Chondrocyte (in vitro differentiated cells): ENCODE data around the gene AHSG. TPM values are rescaled to one million over a fixed set of nuclear protein-coding genes. Genes with fewer than 3 reads are reported as not detected.

Experiments
- DNase-seq: peaks from one replicate; pipeline ENCODE4 v3.0.0; 2021; ENCODE audit warnings: mixed read lengths, low spot score
- H3K27ac Mint-ChIP-seq: one replicate; pipeline ENCODE4 v1.8.0; 2021; ENCODE audit warnings: mild to moderate bottlenecking, moderate library complexity, mixed read lengths; ENCODE audit not compliant: unreplicated experiment
- H3K27me3 Mint-ChIP-seq: 2 replicates; pipeline ENCODE4 v1.8.0; 2021; ENCODE audit warnings: low read depth, mixed read lengths
- H3K36me3 Mint-ChIP-seq: 2 replicates; pipeline ENCODE4 v1.8.0; 2021; ENCODE audit warnings: low read depth, mixed read lengths
- H3K4me1 Mint-ChIP-seq: 2 replicates; pipeline ENCODE4 v1.8.0; 2021; ENCODE audit warnings: low read depth, mild to moderate bottlenecking, mixed read lengths
- H3K4me3 Mint-ChIP-seq: one replicate; pipeline ENCODE4 v1.8.0; 2021; ENCODE audit warnings: mild to moderate bottlenecking, moderate library complexity, mixed read lengths; ENCODE audit not compliant: unreplicated experiment
- H3K9me3 Mint-ChIP-seq: 2 replicates; pipeline ENCODE4 v1.8.0; 2021; ENCODE audit warnings: low read depth, mixed read lengths
- CTCF ChIP-seq: fragments of 200-600 bp; sonication (generic); IDR thresholded peaks from 2 replicates; pipeline ENCODE4 v1.5.0; 2021; ENCODE audit warnings: antibody characterized with exemption, mild to moderate bottlenecking, moderate library complexity
- total RNA-seq: library from RNA; stranded (reverse); gene quantifications from 3 replicates; pipeline ENCODE4 v1.2.1, GENCODE V29; 2021

The AHSG gene
- total RNA-seq, 1 donor from 2014 or later, result not detected

GRCh38 chr3:186614597-186615483 is 2.0 kb downstream of the AHSG start:
- Mint-ChIP-seq H3K27ac (peak overlapping the region; percentile 52), H3K36me3 (no peaks in the 10 kb centered on the region), H3K27me3 (peaks cover 9% of the 10 kb centered on the region), H3K9me3 (no peaks in the 10 kb centered on the region), H3K4me3 (no peak overlapping the region), H3K4me1 (peaks cover 38% of the 10 kb centered on the region)
- TF ChIP-seq CTCF, result peak; percentile 97
- DNase-seq, result no peak

GRCh38 chr3:186616299-186616617 is 3.4 kb downstream of the AHSG start:
- DNase-seq, result no peak
- Mint-ChIP-seq H3K4me1 (peaks cover 38% of the 10 kb centered on the region), H3K27ac (no peak overlapping the region), H3K36me3 (no peaks in the 10 kb centered on the region), H3K9me3 (no peaks in the 10 kb centered on the region), H3K27me3 (peaks cover 11% of the 10 kb centered on the region), H3K4me3 (no peak overlapping the region)
- TF ChIP-seq CTCF, result no peak

- peak; percentile 96 for DNase-seq
These were observed 4.4 kb downstream of the AHSG start for GRCh38 chr3:186617036-186617946.

GRCh38 chr3:186618318-186618938 is 5.6 kb downstream of the AHSG start:
- Mint-ChIP-seq H3K27ac (no peak overlapping the region), H3K36me3 (no peaks in the 10 kb centered on the region), H3K9me3 (no peaks in the 10 kb centered on the region), H3K27me3 (peaks cover 18% of the 10 kb centered on the region), H3K4me1 (peaks cover 34% of the 10 kb centered on the region), H3K4me3 (no peak overlapping the region)
- TF ChIP-seq CTCF, result no peak
- DNase-seq, result no peak

More at GRCh38 chr3:186617036-186617946, 4.4 kb downstream of the AHSG start:
- Mint-ChIP-seq H3K36me3 (no peaks in the 10 kb centered on the region), H3K27ac (peak overlapping the region; percentile 70), H3K9me3 (no peaks in the 10 kb centered on the region), H3K4me3 (peak overlapping the region; percentile 61), H3K4me1 (peaks cover 38% of the 10 kb centered on the region), H3K27me3 (peaks cover 13% of the 10 kb centered on the region)
- TF ChIP-seq CTCF, result peak; percentile 93

- no peak for DNase-seq
- no peak for TF ChIP-seq CTCF
- Mint-ChIP-seq H3K27me3 (peaks cover 18% of the 10 kb centered on the region), H3K27ac (no peak overlapping the region), H3K4me3 (no peak overlapping the region), H3K4me1 (peaks cover 20% of the 10 kb centered on the region), H3K9me3 (no peaks in the 10 kb centered on the region), H3K36me3 (no peaks in the 10 kb centered on the region)
These were observed 6.9 kb downstream of the AHSG start for GRCh38 chr3:186619787-186620212.
